GM12872 (cell line): ENCODE data around the gene CYTH2.

Experiments used
- TF ChIP-seq, protein P1 (sequence below): IDR thresholded peaks from 3 replicates; pipeline ENCODE4 v1.5.1; 2011; ENCODE audit warnings: low read depth, mild to moderate bottlenecking, low read length, moderate library complexity; ENCODE audit not compliant: insufficient read depth

Gene CYTH2

GRCh38 chr19:48502350-48503018 lies 33.3 kb downstream of the CYTH2 start:
- TF ChIP-seq, protein P1, sequence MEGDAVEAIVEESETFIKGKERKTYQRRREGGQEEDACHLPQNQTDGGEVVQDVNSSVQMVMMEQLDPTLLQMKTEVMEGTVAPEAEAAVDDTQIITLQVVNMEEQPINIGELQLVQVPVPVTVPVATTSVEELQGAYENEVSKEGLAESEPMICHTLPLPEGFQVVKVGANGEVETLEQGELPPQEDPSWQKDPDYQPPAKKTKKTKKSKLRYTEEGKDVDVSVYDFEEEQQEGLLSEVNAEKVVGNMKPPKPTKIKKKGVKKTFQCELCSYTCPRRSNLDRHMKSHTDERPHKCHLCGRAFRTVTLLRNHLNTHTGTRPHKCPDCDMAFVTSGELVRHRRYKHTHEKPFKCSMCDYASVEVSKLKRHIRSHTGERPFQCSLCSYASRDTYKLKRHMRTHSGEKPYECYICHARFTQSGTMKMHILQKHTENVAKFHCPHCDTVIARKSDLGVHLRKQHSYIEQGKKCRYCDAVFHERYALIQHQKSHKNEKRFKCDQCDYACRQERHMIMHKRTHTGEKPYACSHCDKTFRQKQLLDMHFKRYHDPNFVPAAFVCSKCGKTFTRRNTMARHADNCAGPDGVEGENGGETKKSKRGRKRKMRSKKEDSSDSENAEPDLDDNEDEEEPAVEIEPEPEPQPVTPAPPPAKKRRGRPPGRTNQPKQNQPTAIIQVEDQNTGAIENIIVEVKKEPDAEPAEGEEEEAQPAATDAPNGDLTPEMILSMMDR = no peak

GRCh38 chr19:48506138-48506733 lies 37.1 kb downstream of the CYTH2 start:
- TF ChIP-seq, protein P1 = peak; percentile 58; the same call in 2 of the 3 replicates

DNA sequence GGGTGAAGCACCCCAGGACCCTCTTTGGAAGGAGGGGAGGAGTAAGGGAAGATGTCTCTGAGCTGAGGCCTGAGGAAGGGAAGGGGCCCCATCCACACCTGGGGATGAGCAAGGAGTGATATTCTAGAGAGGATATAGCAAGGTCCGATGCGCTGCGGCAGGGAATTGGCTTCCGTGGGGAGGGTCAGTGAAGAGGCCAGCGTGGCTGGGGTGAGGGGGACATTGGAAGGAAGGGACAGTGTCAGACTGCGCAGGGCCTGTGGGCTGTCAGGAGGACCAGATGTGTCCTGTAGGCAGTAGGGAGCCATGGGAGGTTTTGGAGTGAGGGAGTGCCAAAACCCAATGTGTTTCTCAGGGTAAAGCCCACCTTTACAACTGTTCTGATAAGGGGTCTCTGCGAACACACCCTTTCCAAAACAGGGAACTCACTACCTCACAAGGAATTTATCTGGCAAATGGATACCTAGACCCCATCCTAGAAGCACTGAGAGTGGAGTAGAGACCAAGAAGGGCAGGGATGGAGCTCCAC lies 38.8 kb downstream of the CYTH2 start:
- TF ChIP-seq, protein P1 = no peak

GRCh38 chr19:48508729-48509411 lies 39.7 kb downstream of the CYTH2 start:
- TF ChIP-seq, protein P1 = no peak

DNA sequence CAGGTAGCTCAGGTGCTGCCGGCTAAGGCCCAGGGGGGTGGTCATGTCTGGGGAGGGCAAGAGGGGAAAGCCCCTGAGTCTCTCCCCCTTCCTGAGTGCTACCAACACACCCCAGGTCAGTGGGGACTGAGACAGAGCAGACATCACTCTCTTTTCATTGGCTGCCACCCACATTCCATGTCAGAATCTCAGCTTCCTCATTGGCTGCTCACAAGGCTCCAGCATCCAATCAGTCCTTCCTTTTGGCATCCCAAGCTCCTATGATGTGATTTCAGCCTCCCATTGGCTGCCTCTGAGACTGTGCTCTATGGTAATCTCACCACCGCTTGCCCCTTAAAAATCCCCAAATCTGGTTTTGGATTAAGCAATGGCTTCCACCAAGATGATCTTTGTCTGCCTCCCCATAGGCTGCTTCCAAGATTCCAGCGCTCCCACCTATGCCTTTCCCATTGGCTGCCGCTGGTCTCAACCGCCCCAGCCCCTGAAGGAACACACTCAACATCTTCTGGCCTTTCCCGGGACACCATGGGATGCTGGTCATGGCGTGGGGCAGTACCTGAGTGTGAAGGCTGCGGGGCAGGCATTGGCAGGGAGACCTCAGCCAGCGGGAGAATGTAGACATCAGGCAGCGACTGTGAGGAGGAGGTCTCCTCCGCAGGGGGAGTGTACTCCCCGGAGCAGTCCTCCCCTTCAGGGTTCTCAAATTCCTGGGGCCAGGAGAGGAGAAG lies 40.5 kb downstream of the CYTH2 start:
- TF ChIP-seq, protein P1 = no peak

DNA sequence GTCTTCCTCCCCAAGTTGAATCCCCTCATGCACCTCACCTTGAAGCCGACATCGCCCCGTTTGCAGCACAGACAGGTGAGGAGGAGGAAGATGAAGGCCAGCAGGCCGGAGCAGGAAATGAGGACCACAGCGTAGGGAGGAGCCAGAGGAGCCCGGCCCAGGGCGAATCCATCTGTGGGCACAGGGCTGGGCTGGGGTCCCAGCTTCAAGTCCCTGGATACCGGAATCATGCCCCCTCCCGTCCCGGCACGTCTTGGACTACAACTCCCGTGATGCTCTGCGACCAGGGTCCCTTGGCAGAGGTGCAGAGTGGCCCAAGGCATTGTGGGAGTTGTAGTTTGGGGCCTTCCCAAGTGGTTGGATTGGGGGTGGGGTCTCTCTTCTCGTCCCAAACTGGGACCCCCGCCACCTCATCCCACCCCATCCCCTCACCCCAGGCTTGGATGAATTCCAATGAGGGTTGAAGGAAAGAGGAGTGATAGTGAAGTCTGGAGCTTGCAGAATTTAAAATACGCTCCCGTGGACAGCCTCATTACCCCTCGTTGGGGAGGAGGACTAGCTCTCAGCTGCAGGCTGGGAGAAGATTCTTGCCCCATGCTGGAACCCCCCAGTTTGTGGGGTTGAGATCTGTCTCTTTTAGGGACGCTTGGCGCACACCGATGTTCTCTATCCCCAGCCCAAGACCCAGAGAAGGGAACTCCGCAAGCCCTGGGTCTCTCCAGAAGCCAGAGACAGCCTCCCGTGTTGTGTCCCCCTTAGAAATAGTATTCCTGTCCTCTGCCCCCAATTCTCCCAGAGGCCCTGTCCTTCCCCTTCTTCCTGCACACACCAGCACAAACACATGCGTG lies 41.5 kb downstream of the CYTH2 start:
- TF ChIP-seq, protein P1 = no peak
